GM12891 (cell line): ENCODE data around the gene ADAT3.

ENCODE experiments used
- POLR2A ChIP-seq: IDR thresholded peaks from 2 replicates; pipeline ENCODE4 v1.6.1; 2011; ENCODE audit warnings: low read depth, low read length, control low read depth
- POLR2AphosphoS5 ChIP-seq: IDR thresholded peaks from 2 replicates; pipeline ENCODE4 v1.6.1; 2011; ENCODE audit warnings: low read depth, low read length, control low read depth

DNA sequence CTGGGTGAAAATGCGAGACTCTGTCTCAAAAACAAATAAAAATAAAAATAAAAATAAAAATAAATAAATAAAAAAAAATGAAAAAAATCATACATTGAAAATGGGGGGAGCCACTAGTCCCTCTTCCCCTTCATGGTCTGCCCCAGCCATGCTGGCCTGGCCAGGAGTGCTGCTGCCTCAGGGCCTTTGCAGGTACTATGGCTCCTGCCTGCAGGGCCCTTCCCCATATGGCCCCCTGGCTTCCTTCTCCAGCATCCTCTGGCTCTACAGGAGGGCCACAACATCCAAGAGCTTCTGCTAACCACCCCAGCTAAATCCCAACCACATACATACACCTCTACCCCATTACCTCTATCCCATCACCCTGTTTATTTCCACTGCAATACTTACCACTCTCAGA is 15.3 kb upstream of the ADAT3 start:
- TF ChIP-seq POLR2AphosphoS5 (no peak), POLR2A (no peak)
